HG03280 (cell line): Measurements from ENCODE around the gene ASXL2.
"Not testable (repeated sequence)": the region's sequence is repeated elsewhere in the genome, so short reads cannot be mapped to it uniquely, and the experiment has no call there.

Source experiments
- ATAC-seq: cut with Tn5 transposase; IDR thresholded peaks from one replicate; pipeline ENCODE4 v1.9.1; 2021; ENCODE audit warnings: mild to moderate bottlenecking, moderate library complexity; ENCODE audit not compliant: unreplicated experiment

Gene ASXL2

GRCh38 chr2:25742501-25742900 is 135.8 kb downstream of the ASXL2 start:
- no peak for ATAC-seq

DNA sequence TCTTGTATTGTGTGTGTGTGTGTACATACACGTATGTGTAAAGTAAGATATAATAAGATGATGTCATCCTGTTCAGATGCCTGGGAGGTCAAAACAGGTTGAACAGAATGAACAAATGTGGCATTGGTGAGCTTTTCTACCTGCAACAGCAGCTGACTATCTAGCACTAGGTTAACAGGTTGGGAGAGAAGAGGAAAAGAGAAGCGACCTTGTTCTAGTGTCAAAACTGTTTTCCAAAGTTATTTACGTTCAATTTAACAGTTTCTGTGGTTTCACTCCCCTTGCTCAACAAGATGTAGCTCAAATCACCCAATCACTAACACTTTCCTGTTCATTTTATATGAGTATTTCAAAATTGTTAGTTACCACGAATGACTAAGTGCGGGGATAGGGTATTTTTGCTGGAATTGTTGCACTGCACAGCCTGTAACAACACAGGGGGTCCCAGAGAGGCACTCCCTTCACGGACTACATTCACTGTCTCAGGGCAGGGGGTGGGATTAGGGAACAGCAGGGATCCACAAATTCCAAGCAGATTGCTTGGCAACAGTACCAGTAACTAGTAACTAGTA is 137.4 kb downstream of the ASXL2 start:
- ATAC-seq: no peak

GRCh38 chr2:25738383-25739343 is 139.6 kb downstream of the ASXL2 start:
- ATAC-seq: no peak

DNA sequence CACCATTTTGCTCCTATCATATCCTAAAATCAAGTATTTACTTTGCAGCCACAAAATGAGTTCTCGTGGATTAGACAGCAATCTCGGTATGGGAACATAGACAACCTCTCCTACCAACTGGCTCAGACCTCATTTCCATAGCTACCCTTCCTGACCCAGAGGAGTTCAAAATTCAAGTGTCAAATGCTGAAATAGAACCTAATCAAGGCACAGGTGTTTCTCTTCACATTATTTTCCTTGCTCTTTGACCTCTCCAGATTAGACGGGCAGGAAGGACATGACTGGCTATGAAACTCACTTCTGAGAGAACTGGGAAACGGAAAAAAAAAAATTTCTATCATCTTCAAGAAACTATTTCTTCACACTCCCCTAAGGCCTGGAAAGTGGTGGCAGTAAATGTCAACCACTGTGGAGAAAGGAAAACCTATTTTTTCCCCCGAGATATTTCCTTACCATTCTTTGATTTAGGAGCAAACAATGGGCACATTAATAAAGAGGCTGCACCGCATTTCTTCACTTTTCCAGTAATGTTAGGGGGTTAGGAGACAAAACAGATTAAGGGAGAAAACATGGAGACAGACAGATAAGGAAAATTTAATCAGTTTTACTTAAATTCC is 141.3 kb downstream of the ASXL2 start:
- no peak for ATAC-seq

GRCh38 chr2:25735835-25736234 is 142.5 kb downstream of the ASXL2 start:
- no peak for ATAC-seq

GRCh38 chr2:25728559-25728958 is 149.7 kb downstream of the ASXL2 start:
- no peak for ATAC-seq

GRCh38 chr2:25726522-25726921 is 151.8 kb downstream of the ASXL2 start:
- ATAC-seq: no peak

DNA sequence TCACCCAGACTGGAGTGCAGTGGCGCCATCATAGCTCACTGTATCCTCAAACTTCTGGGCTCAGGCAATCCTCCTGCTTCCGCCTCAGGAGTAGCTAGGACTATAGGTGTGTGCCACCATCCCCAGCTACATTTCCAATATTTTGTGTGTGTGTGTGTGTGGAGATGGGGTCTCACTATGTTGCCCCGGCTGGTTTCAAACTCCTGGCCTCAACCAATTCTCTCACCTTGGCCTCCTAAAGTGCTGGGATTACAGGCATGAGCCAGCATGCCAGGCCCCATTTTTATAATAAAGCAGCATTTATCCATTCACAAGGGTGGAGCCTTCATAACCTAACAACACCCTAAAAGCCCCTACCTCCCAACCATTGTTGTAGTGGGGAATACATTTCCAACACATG is 152.4 kb downstream of the ASXL2 start:
- ATAC-seq: no peak

- no peak for ATAC-seq
Observed at GRCh38 chr2:25724756-25725155, 153.5 kb downstream of the ASXL2 start.

DNA sequence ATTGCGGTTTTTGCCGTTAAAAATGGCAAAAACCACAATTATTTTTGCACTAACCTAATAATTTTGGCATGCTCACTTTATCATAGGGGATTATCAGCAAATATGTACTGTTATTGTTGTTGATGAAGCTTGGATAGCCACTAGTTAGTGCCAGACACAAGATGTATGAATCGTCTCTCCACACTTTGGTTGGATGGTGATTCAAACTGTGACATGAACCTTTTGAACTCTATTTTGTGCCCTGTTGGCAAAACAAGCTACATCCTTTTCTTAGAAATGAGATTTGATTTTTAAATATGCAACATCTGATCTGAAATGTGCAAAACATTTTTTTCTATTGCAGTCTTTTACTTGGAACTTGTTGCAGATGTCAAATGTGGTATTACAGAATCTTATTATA is 156.1 kb downstream of the ASXL2 start:
- ATAC-seq: no peak

DNA sequence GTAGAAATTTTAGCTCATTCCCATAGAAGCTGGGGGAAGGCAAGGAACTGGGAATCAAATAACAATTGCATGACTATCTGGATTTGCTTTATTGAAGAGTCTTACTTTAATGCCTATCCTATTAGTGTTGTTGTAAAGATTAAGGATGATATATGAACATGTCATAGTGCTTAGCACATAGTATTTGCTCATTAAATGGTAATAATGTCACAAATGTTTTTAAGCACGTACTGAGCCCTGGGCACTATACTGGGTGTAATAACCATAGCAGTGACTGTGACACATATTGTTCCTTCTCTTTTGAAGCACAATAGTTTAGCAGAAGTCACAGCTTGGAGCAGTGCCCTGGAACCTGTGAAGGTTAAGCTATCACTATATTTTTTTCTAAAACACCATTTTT is 157.7 kb downstream of the ASXL2 start:
- ATAC-seq: no peak

DNA sequence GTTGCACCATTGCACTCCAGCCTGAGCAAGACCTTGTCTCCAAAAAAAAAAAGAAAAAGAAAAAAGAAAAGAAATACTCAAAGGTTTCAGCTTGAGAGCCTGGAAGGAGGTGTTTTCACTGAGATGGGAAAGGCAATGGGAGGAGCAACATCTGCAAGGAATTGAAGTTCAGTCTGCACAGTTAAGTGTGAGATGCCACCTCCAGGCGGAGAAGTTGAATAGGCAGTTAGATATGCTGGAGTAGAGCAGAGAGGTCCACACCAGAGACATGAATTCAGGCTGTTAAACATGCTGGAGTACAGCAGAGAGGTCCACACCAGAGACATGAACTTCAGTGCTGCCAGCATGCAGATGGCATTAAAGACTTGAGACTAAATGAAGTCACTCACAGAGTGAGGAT is 163.5 kb downstream of the ASXL2 start:
- no peak for ATAC-seq

- ATAC-seq: no peak
Observed at GRCh38 chr2:25712455-25712854, 165.8 kb downstream of the ASXL2 start.

- ATAC-seq: no peak
Observed at GRCh38 chr2:25711675-25712354, 166.5 kb downstream of the ASXL2 start.

DNA sequence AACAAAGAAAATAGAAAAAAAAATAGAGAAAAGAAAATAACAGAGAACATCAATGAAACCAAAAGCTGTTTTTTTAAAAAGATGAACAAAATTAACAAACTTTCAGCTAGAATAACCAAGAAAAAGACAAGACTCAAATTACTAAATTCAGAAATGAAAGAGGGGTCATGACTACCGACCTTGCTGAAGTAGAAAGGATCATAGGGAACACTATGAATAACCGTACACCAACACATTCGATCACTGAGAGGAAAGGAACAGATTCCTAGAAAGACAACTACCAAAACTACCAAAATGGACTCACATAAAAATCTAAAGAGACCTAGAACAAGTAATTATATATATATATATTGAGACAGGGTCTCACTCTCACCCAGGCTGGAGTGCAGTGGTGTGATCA is 167.5 kb downstream of the ASXL2 start:
- no peak for ATAC-seq

DNA sequence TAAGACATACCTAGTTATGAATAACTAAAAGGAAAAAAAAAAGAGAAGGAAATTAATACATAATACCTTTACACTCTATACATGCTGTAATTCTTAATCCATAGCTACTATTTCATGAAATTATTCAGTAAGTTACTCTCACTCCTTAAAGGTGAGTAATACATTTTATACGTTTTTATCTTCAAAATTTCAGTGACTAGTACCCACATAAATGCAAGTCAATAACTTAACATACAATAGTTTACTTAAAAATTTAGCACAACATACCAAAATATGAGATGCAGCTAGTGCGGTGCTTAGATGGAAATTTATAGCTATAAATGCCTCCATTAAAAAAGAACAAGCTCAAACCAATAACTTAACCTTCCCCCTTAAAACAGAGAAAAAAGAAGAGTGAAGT is 168.9 kb downstream of the ASXL2 start:
- no peak for ATAC-seq

GRCh38 chr2:25707927-25708590 is 170.2 kb downstream of the ASXL2 start:
- ATAC-seq: no peak

GRCh38 chr2:25705575-25705974 is 172.7 kb downstream of the ASXL2 start:
- not testable (repeated sequence) for ATAC-seq

GRCh38 chr2:25701801-25702200 is 176.5 kb downstream of the ASXL2 start:
- ATAC-seq: no peak

GRCh38 chr2:25700221-25700660 is 178.0 kb downstream of the ASXL2 start:
- no peak for ATAC-seq

GRCh38 chr2:25699216-25699615 is 179.1 kb downstream of the ASXL2 start:
- ATAC-seq: no peak
